NCI-H524 treated with DMSO at 0.1 percent for 48 hours (cell line): ENCODE data around the gene BBOF1.

Experiments
- DNase-seq: peaks from one replicate; lab custom pipeline; 2025; lab: John Stamatoyannopoulos, UW

Gene BBOF1

GRCh38 chr14:74034572-74034971 is 15.4 kb downstream of the BBOF1 start:
- DNase-seq: no peak

GRCh38 chr14:74035556-74035955 is 16.4 kb downstream of the BBOF1 start:
- DNase-seq: peak; percentile 5

GRCh38 chr14:74038020-74038859 is 19.1 kb downstream of the BBOF1 start:
- peak; percentile 39 for DNase-seq

- DNase-seq: no peak
Observed at GRCh38 chr14:74042296-74042695, 23.1 kb downstream of the BBOF1 start.

DNA sequence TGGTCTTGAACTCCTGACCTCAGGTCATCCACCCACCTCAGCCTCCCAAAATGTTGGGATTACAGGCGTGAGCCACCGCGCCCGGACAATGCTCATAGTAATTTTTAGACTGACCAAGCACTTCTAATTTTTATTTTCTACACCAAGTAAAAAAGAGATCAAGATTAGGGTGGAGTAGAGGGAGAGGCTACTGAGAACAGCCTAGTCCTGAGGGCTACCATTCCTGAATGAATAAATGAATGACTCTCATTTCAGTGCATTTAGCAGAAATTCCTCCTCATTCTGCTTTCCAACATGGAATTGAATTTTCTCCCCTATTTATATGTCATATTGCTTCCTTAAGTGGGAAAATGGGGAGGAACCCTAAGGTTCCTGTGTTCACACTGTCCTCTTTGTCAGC is 26.4 kb downstream of the BBOF1 start:
- DNase-seq: no peak

DNA sequence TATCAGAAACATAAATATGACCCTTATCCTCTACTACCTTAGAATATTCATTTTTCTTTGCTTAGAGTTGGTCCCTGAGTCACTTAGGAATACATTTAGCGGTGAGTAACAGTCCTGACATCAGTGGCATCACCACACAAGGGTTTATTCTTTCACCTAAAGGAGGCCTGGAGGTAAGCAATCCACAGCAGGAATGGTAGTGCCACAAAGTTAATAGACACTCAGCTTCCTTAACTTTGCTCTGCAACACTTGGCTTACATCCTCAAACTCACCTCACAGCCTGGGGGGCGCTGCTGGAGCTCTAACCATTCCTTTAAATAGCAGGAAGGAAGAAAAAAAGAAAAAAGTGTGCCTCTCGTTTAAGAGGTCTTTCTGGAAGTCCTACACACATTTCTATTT is 29.1 kb downstream of the BBOF1 start:
- DNase-seq: no peak

DNA sequence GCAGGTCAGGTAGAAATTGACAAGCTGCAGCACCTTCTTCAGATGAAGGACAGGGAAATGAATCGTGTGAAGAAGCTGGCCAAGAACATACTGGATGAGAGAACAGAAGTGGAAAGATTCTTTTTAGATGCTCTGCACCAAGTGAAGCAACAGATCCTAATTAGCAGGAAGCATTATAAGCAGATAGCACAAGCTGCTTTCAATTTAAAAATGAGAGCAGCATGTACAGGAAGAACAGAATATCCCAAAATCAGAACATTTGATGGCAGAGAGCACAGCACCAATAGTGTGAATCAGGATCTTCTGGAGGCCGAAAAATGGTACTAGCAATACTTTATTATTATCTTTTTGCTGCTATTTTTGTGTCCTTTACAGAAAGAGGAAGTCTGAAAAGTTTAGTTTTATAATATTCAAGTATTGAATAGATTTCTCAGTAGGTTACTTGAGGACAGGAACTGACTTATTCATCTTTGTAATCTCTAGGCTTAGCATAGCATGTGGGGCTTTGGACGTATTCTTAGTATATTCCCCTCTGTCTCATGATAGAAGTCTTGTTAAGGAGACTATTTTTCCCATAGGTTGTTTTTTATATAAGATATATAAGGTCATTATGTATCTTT is 30.8 kb downstream of the BBOF1 start:
- DNase-seq: no peak

DNA sequence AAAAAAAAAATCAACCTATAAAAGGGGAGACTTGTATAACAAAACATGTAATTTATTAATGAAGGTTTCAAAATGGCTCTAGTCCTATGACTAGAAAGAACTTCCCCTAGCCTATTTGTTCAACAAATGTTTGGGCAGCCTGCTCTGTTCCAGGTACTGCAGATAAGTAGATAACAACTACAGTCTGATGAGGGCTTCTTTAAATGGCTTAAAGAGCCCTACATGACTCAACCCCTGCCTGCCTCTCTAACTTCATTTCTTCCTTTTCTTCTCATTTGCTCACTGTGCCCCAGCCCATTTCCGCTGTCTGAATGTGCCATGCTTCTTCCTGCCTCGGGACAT is 43.6 kb downstream of the BBOF1 start:
- no peak for DNase-seq

DNA sequence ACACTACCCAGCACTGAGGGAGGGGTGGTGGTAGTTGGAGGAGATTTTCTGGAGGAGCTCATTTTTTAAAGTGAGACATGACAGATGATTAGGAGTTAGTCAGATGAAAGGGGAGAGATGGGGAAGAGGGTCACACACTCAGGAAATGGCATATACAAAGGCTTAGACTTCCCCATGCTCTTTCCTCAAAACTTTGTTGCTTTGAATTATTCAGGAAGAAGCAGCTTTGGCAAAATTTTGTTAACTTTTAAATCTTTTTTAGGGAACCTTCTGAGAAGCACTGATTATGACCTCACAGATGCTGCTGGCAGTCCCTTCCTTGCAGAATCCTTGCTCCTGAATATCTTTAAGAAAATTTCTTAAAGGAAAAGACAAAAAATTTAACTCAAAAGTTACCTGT is 45.3 kb downstream of the BBOF1 start:
- DNase-seq: no peak

- no peak for DNase-seq
Observed at GRCh38 chr14:74064883-74065282, 45.7 kb downstream of the BBOF1 start.

DNA sequence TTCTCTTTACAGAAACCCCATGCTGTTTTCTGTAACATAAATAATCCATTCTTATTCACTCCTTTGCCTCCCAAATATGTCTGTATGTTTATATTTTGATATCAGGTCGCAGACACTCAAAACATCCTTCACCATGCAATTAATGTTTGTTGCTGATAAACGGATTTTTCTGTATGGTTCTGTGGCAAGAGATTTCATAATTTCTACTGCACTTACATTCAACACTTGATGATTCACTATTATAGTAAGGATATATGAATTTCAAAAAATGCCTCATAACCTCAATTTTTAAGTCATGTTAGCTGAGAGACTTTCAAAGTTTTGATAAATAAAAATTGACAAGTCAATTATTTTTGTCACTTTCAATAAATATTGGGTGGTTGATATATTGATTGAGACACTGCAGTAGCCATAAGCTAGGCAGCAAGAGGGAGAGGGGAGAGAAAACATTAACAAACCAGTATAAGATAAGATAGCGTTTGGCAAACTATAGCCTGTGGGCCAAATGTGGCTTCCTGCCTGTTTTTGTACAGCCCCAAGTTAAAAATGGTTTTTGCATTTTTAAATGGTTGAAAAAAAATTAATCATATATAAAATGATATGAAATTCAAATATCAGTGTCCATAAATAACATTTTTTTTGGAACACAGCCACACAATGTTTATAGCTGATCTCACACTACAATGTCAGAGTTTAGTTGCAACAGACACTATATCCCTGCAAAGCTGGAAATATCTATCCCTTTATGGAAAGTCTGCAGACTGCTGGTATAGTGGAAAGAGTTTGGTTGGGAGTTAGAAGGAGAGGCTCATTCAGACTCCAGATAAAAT is 46.8 kb downstream of the BBOF1 start:
- DNase-seq: no peak

- no peak for DNase-seq
Observed at GRCh38 chr14:74077401-74077800, 58.3 kb downstream of the BBOF1 start.

GRCh38 chr14:74080820-74081460 is 61.8 kb downstream of the BBOF1 start:
- no peak for DNase-seq

DNA sequence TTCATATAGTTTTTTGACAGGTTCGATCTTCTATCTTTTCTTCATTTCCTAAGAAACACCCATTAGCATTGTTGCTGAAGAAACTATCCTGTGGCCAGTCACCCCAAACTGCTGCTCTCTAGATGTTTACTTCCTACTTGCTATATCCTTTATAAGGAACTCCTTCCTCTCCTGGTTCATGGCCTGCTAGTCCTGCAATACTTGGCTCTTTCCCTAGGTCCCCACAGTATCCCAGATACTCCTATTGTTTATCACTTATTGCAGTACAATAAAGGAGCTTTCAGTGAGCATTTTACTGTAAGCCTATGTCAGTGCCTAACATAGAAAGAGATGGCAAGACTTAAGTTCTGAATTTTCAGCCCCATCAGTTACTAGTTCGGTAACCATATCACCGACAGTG is 62.3 kb downstream of the BBOF1 start:
- DNase-seq: no peak

DNA sequence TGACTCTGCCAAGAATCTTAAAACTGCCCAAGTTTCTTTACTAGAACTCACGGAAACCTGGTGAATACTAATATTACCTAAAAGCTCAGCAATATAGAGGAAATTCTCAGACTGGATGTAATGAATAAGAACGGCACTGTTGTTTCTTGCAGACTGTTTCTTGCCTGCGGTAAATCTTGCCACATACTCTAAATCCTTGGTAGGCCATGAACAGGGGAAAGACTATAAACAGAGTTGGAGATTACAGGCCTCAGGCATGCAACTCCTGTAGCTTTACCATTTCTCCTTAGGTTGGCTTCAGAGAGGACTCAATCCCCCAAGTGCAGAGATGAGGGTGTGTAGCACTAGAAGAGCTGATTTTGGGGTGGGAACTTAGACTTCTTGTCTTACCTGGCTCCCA is 64.0 kb downstream of the BBOF1 start:
- no peak for DNase-seq

DNA sequence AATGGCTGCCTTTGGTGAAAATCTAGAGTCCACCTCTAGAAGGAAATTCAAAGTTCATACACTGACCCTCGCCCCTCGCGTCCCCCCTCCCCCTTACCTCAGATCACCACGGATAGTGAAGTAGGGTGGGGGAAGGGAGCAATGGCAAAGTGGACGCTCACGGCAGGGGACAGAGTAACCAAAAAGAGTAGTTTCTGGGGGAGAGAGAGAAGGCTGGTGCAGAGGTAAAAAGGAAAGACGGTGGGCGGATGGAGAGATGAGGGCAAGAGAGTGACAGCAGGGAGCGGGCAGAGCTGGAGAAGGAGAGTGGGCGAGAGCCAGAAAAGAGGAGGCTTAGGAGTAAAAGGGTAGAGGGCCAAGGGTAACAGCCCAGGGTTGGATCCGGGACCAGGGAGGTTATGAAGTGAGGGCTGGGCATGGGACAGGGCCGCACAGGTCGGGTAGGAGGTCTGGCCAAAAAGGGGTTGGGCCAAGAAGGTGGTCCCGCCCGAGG is 64.7 kb downstream of the BBOF1 start:
- no peak for DNase-seq

DNA sequence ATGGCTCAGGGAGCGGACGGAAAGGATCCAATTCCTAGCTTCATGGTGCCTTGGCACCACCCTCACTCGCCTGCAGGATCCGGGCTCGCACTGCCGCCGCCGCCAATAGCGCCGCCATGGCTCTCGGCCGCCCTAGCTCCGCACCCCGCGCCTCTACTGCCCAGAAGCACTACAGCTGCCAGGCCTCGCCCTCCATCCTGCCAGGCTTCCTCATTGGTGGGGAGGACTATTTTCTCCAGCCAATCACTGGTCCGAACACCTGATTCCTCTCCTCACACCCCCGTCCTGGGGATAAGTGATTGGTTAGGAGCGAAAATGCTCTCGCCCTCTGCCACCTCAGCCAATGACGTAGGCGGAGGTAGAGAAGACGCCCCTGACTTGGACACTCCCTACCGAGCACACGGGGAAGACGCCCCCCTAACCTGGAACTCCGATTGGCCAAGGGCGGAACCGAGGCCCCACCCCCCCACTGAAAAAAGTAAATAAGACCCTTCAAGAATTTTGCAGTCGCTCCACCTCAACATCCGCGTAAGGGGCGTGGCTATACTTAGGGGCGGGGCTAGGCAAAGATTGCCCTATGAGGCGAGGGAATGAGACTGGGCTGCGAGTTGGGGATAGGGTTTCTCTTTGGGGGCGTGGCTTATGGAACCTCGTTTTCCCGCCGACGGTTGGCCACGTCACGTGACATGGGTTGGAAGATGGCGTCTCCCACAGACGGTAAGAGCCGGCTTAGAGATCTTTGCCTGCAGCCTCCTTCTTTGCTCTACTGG is 65.3 kb downstream of the BBOF1 start, which contains the start of the genes ALDH6A1 and LIN52:
Gene ALDH6A1, minus strand, starts transcription at position 177 of the 770 bp plus-strand sequence. Its CDS starts 59 bp downstream, at position 118.
Gene LIN52, plus strand, starts transcription at position 680 of the 770 bp plus-strand sequence. Its CDS starts 19 bp downstream, at position 699.
- DNase-seq: peak; percentile 100

GRCh38 chr14:74085047-74085637 is 66.0 kb downstream of the BBOF1 start:
- DNase-seq: no peak

DNA sequence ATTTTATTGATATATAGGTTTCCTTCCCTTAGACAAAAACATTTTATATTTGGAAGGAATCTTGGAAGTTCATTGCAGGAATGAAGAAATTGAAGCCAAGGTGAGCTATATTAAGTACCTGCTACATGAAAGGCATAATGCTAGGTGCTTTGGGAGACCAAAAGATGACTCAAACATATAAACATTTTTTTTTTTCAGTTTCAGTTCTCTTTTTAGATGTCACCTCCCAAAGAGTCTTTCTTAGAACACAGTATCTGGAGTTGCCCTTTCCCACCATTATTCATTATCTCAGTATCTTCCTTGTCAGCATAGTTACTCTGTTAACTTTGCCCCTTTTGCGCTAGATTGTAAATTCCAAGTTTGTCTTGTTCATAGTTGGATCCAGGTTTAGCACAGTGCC is 66.7 kb downstream of the BBOF1 start:
- DNase-seq: no peak

- DNase-seq: no peak
Observed at GRCh38 chr14:74089251-74090020, 70.3 kb downstream of the BBOF1 start.
